Naive thymus-derived CD4-positive, alpha-beta T cell (primary cell): ENCODE data around the gene TMEM187. TPM values are rescaled to one million over a fixed set of nuclear protein-coding genes. Genes with fewer than 3 reads are reported as not detected.

ENCODE experiments used
- ATAC-seq: fragments of 150-1000 bp; cut with Tn5 transposase; 2 replicates; pipeline ENCODE4 v1.10.0; 2021; ENCODE audit warnings: mild to moderate bottlenecking, moderate library complexity
- CTCF ChIA-PET: fragments of 350-600 bp; sonication (Branson Sonifier 250); formaldehyde crosslinking; loops from one replicate; lab custom pipeline; 2021; ENCODE audit warnings: antibody characterized with exemption; lab: Charles Lee
- POLR2A ChIA-PET: fragments of 350-600 bp; sonication (Branson Sonifier 250); formaldehyde crosslinking; loops from one replicate; lab custom pipeline; 2021; ENCODE audit warnings: antibody characterized with exemption, inconsistent platforms; lab: Charles Lee
- DNase-seq, 9 donors: peaks; one replicate each; pipeline versions ENCODE4 v3.0.0 to v3.0.0-alpha.2; 2020 to 2022; ENCODE audit warnings: mixed read lengths in 1 of 9
- H3K27ac ChIP-seq: one replicate; pipeline ENCODE4 v1.7.0; 2013; ENCODE audit warnings: mild to moderate bottlenecking, low read depth, low read length, moderate library complexity
- H3K27me3 ChIP-seq, 2 donors: one replicate each; pipeline ENCODE4 v1.7.0; 2013; ENCODE audit warnings: low read length in 2 of 2, mild to moderate bottlenecking in 2 of 2, moderate library complexity in 2 of 2; ENCODE audit not compliant: control insufficient read depth in 2 of 2, insufficient read depth in 2 of 2
- H3K36me3 ChIP-seq, 3 experiments: 1 replicate in 2 of 3; 2 replicates in 1 of 3; pipeline ENCODE4 v1.7.0; 2013; ENCODE audit warnings: low read length in 3 of 3, mild to moderate bottlenecking in 3 of 3, moderate library complexity in 1 of 3; ENCODE audit not compliant: insufficient read depth in 3 of 3, control insufficient read depth in 2 of 3
- H3K4me1 ChIP-seq, 2 donors: one replicate each; pipeline ENCODE4 v1.7.0; 2013; ENCODE audit warnings: low read length in 2 of 2, mild to moderate bottlenecking in 2 of 2, moderate library complexity in 1 of 2; ENCODE audit not compliant: control insufficient read depth in 2 of 2, insufficient read depth in 2 of 2
- H3K4me3 ChIP-seq: 2 replicates; pipeline ENCODE4 v1.7.0; 2013; ENCODE audit warnings: mild to moderate bottlenecking, low read length
- H3K9me3 ChIP-seq, 3 experiments: 1 replicate in 2 of 3; 2 replicates in 1 of 3; pipeline ENCODE4 v1.7.0; 2013; ENCODE audit warnings: low read length in 3 of 3; ENCODE audit not compliant: control insufficient read depth in 2 of 3
- H3K27ac Mint-ChIP-seq, 9 donors: one replicate each; pipeline ENCODE4 v1.8.0; 2020 to 2022; ENCODE audit warnings: mixed read lengths in 9 of 9, mild to moderate bottlenecking in 8 of 9, moderate library complexity in 5 of 9, inconsistent platforms in 2 of 9
- H3K27me3 Mint-ChIP-seq, 5 donors: one replicate each; pipeline ENCODE4 v1.8.0; 2021 to 2022; ENCODE audit warnings: mixed read lengths in 5 of 5, mild to moderate bottlenecking in 1 of 5
- H3K36me3 Mint-ChIP-seq, 5 donors: one replicate each; pipeline ENCODE4 v1.8.0; 2020 to 2022; ENCODE audit warnings: mixed read lengths in 5 of 5, mild to moderate bottlenecking in 3 of 5, inconsistent platforms in 1 of 5
- H3K4me1 Mint-ChIP-seq, 7 donors: one replicate each; pipeline ENCODE4 v1.8.0; 2020 to 2022; ENCODE audit warnings: mixed read lengths in 7 of 7, mild to moderate bottlenecking in 3 of 7, inconsistent platforms in 1 of 7
- H3K4me3 Mint-ChIP-seq, 10 donors: one replicate each; pipeline ENCODE4 v1.8.0; 2020 to 2022; ENCODE audit warnings: mild to moderate bottlenecking in 10 of 10, mixed read lengths in 10 of 10, moderate library complexity in 6 of 10, inconsistent platforms in 2 of 10
- H3K9me3 Mint-ChIP-seq, 11 donors: one replicate each; pipeline ENCODE4 v1.8.0; 2020 to 2022; ENCODE audit warnings: mixed read lengths in 11 of 11, mild to moderate bottlenecking in 4 of 11, inconsistent platforms in 1 of 11, moderate library complexity in 1 of 11
- intact Hi-C, 2 donors: fragments of 100-400 bp; cut with micrococcal nuclease; formaldehyde crosslinking; loops; one replicate each; pipeline ENCODE4 v1.15.1; 2023
- polyA plus RNA-seq, 2 donors: library from polyadenylated mRNA; unstranded; fragments of 300-500 nt; fragmentation: Illumina TruSeq; gene quantifications; one replicate each; pipeline ENCODE4 v1.2.3, GENCODE V29; 2021
- total RNA-seq, 6 experiments: library from RNA in 5 of 6; stranded (reverse) in 5 of 6; gene quantifications; 1 replicate in 5 of 6; 2 replicates in 1 of 6; pipeline ENCODE4 v1.2.3 and lab custom pipeline; 2021 to 2026

TMEM187 gene
- total and polyA plus RNA-seq, 7 experiments from 2014 or later, result 1.4 to 22.7 (median 10.0) TPM

DNA sequence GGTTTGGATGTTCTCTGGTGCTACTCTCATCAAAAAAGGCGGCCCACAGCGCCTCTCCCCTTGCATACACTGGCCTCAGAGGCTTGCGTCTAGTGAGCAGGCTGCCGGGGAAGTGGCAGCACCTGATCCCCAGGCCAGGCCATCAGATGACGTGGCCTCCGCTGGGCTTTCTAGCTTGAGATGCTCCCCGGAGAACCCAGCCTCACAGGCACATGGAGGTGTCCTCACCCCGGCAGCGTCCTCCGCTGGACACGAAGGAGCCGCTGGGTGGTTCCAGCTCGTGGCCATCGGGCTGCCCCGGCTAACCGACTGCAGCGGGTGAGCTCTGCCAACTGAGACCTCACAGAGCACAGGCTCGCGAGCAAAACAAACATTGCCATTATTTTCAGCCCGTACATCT lies 34.4 kb downstream of the TMEM187 start:
- CTCF ChIA-PET, result no interaction called here
- no peaks in the 10 kb centered on the region for H3K9me3 ChIP-seq
- H3K36me3 ChIP-seq, result peaks cover 0 to 12% (median 0%) of the 10 kb centered on the region in 3 experiments
- Mint-ChIP-seq H3K9me3 (no peaks in the 10 kb centered on the region), H3K36me3 (peaks cover 0 to 11% (median 4%) of the 10 kb centered on the region in 5 donors), H3K27me3 (no peaks in the 10 kb centered on the region), H3K4me1 (peaks cover 0 to 16% (median 11%) of the 10 kb centered on the region in 7 donors), H3K27ac (no peak overlapping the region), H3K4me3 (no peak overlapping the region)
- no peak overlapping the region for H3K4me3 ChIP-seq
- H3K27me3 ChIP-seq, result no peaks in the 10 kb centered on the region
- no peak overlapping the region for H3K27ac ChIP-seq
- POLR2A ChIA-PET, result no interaction called here
- intact Hi-C loops, result no loop called here
- ATAC-seq, result no peak
- H3K4me1 ChIP-seq, result peaks cover 0 to 1% of the 10 kb centered on the region in 2 donors
- DNase-seq, result no peak

DNA sequence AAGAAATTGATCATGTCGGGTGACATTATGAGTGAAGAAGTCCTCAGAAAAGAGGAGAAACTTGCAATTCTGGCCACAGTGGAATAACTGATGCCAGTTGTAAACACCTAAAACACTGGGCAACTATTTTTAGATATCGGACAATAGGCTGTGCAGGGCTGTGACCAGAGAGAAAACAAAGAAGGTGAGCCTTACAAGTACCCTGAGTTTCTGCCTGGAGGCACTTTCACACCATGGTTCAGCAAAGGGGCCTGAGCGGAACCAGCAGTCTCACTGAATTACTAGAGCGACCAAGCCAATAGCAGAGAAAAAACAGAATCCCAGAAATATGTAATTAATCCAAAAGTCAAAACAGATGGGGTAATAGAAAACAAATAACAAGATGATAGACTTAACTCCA lies 36.0 kb downstream of the TMEM187 start:
- H3K36me3 Mint-ChIP-seq, result peaks cover 0 to 9% (median 4%) of the 10 kb centered on the region in 5 donors
- H3K4me1 Mint-ChIP-seq, result peaks cover 0 to 5% (median 2%) of the 10 kb centered on the region in 7 donors
- no peaks in the 10 kb centered on the region for H3K4me1 ChIP-seq
- no peaks in the 10 kb centered on the region for H3K27me3 Mint-ChIP-seq
- no peak for ATAC-seq
- H3K9me3 ChIP-seq, result no peaks in the 10 kb centered on the region
- H3K4me3 ChIP-seq, result no peak overlapping the region
- no peak overlapping the region for H3K27ac ChIP-seq
- H3K9me3 Mint-ChIP-seq, result no peaks in the 10 kb centered on the region
- ChIA-PET POLR2A (no interaction called here), CTCF (interaction anchor here (0.6 kb wide), 1 partner anchor 130 kb away, joined by 5 read pairs; no protein-coding TSS in a partner anchor)
- H3K36me3 ChIP-seq, result peaks cover 0 to 23% (median 0%) of the 10 kb centered on the region in 3 experiments
- H3K27me3 ChIP-seq, result no peaks in the 10 kb centered on the region
- peak overlapping the region in 2 of 9 donors; percentile 49 to 59 for H3K27ac Mint-ChIP-seq
- intact Hi-C loops, result no loop called here
- H3K4me3 Mint-ChIP-seq, result no peak overlapping the region
- no peak for DNase-seq

DNA sequence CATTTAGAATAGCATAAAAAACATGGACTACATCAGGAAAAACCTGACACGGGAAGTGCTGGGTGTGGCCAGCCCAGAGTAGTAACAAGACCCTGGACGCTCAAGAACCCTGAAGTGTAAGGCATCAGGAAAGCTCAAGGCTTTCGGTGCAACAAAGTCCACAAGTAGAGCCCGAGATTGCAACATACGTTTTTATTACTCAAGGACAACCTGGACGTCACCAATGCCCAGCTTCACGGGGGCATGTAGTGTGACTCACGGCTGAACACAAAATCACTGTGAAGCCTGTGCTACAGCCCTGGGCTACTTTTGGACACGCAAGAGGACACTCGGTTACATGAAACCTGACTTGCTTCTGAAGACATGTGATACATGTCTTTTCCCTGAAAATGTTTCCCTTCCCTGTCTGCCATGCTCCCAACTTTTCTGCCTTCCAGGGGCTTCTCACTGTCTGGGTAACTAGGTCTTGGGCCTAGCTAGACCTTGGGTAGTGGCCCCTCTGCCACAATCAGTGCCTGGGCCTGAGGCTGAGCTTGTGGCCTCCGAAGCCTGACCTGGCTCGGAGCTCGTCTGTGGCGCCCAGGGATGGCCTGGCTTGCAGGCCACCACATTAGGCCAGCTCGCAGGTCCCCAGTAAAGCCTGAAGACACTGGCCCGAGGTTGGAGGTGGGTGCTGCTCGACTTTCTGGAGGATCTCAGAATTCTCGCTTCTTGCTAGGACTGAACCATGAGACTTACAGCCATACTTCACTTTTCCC lies 38.0 kb downstream of the TMEM187 start:
- H3K36me3 ChIP-seq, result peaks cover 0 to 23% (median 0%) of the 10 kb centered on the region in 3 experiments
- no peak overlapping the region for H3K27ac ChIP-seq
- ChIA-PET CTCF (interaction anchor here (0.6 to 1.2 kb wide), 2 partner anchors 40 to 419 kb away, joined by 3 read pairs; no protein-coding TSS in a partner anchor), POLR2A (no interaction called here)
- ATAC-seq (peak; percentile 63), DNase-seq (no peak)
- no peak overlapping the region for H3K4me3 Mint-ChIP-seq
- H3K27me3 ChIP-seq, result no peaks in the 10 kb centered on the region
- peaks cover 0 to 11% (median 7%) of the 10 kb centered on the region in 7 donors for H3K4me1 Mint-ChIP-seq
- H3K4me1 ChIP-seq, result no peaks in the 10 kb centered on the region
- no peaks in the 10 kb centered on the region for H3K9me3 ChIP-seq
- peaks cover 0 to 9% (median 4%) of the 10 kb centered on the region in 5 donors for H3K36me3 Mint-ChIP-seq
- no peak overlapping the region for H3K4me3 ChIP-seq
- intact Hi-C loops, result loop anchor here in 1 of 2 donors (5.0 kb wide), 1 partner anchor 38 kb away; the partner anchor contains the start of genes HCFC1 and TMEM187
- H3K27me3 Mint-ChIP-seq, result no peaks in the 10 kb centered on the region
- no peaks in the 10 kb centered on the region for H3K9me3 Mint-ChIP-seq
- peak overlapping the region in 1 of 9 donors; percentile 20 for H3K27ac Mint-ChIP-seq

- Mint-ChIP-seq H3K4me3 (no peak overlapping the region), H3K36me3 (peaks cover 0 to 8% (median 4%) of the 10 kb centered on the region in 5 donors), H3K9me3 (no peaks in the 10 kb centered on the region), H3K4me1 (peaks cover 0 to 17% (median 8%) of the 10 kb centered on the region in 7 donors), H3K27ac (no peak overlapping the region), H3K27me3 (no peaks in the 10 kb centered on the region)
- DNase-seq (no peak), ATAC-seq (no peak)
- Histone ChIP-seq H3K36me3 (peaks cover 0 to 32% (median 0%) of the 10 kb centered on the region in 3 experiments), H3K4me3 (no peak overlapping the region), H3K27ac (no peak overlapping the region), H3K9me3 (no peaks in the 10 kb centered on the region), H3K4me1 (no peaks in the 10 kb centered on the region), H3K27me3 (no peaks in the 10 kb centered on the region)
- ChIA-PET CTCF (no interaction called here), POLR2A (interaction anchor here (0.8 to 2.2 kb wide), 2 partner anchors 11 to 30 kb away, joined by 3 to 8 read pairs; no protein-coding TSS in a partner anchor)
- intact Hi-C loops, result loop anchor here (2.0 to 5.0 kb wide), 3 partner anchors 39 to 523 kb away; partner anchors contain the start of genes HCFC1 (in 1 of the 2) and TMEM187 (in 1 of the 2)
These were observed 39.1 kb downstream of the TMEM187 start for GRCh38 chrX:154011376-154012335.

- Mint-ChIP-seq H3K4me3 (no peak overlapping the region), H3K27ac (no peak overlapping the region), H3K36me3 (peaks cover 0 to 7% (median 4%) of the 10 kb centered on the region in 5 donors), H3K9me3 (no peaks in the 10 kb centered on the region), H3K27me3 (no peaks in the 10 kb centered on the region), H3K4me1 (peaks cover 0 to 17% (median 8%) of the 10 kb centered on the region in 7 donors)
- Histone ChIP-seq H3K27ac (no peak overlapping the region), H3K4me1 (no peaks in the 10 kb centered on the region), H3K4me3 (no peak overlapping the region), H3K9me3 (no peaks in the 10 kb centered on the region), H3K27me3 (no peaks in the 10 kb centered on the region), H3K36me3 (peaks cover 0 to 40% (median 0%) of the 10 kb centered on the region in 3 experiments)
- intact Hi-C loops, result loop anchor here (2.0 to 5.0 kb wide), 3 partner anchors 38 to 522 kb away; partner anchors contain the start of genes HCFC1 (in 1 of the 2) and TMEM187 (in 1 of the 2)
- ChIA-PET POLR2A (interaction anchor here (0.8 to 3.0 kb wide), 3 partner anchors 10 to 41 kb away, joined by 3 to 12 read pairs (median 8); partner anchors contain the start of genes HCFC1 and TMEM187), CTCF (interaction anchor here (0.5 to 1.4 kb wide), 6 partner anchors 9 to 335 kb away, joined by 3 to 6 read pairs (median 3); no protein-coding TSS in a partner anchor)
- DNase-seq (no peak), ATAC-seq (no peak)
These were observed 39.9 kb downstream of the TMEM187 start for GRCh38 chrX:154012336-154012991.
